CD4-positive, CD25-positive, alpha-beta regulatory T cell (primary cell): ENCODE measurements around the gene OCA2. TPM values are rescaled to one million over a fixed set of nuclear protein-coding genes. Genes with fewer than 3 reads are reported as not detected.

Source experiments
- ATAC-seq, 2 donors: fragments of 150-1000 bp; cut with Tn5 transposase; one replicate each; pipeline ENCODE4 v1.10.0; 2021; ENCODE audit warnings: low read depth in 2 of 2, moderate number of reproducible peaks in 2 of 2, moderate library complexity in 1 of 2
- DNase-seq, 3 donors: peaks; one replicate each; pipeline versions ENCODE4 v3.0.0 to v3.0.0-alpha.2; 2012 to 2022; ENCODE audit warnings: mixed read lengths in 1 of 3
- H3K27ac ChIP-seq: one replicate; pipeline ENCODE4 v1.7.0; 2013; ENCODE audit warnings: mild to moderate bottlenecking, low read length; ENCODE audit not compliant: insufficient read depth, poor library complexity, severe bottlenecking
- H3K27me3 ChIP-seq: one replicate; pipeline ENCODE4 v1.7.0; 2013; ENCODE audit warnings: low read length; ENCODE audit not compliant: control insufficient read depth, insufficient read depth
- H3K36me3 ChIP-seq: one replicate; pipeline ENCODE4 v1.7.0; 2013; ENCODE audit warnings: mild to moderate bottlenecking, low read length, moderate library complexity; ENCODE audit not compliant: control insufficient read depth, insufficient read depth
- H3K4me1 ChIP-seq: 2 replicates; pipeline ENCODE4 v1.7.0; 2013; ENCODE audit warnings: mild to moderate bottlenecking, low read length; ENCODE audit not compliant: insufficient read depth, control insufficient read depth, poor library complexity, severe bottlenecking
- H3K4me3 ChIP-seq: one replicate; pipeline ENCODE4 v1.7.0; 2013; ENCODE audit warnings: low read depth, mild to moderate bottlenecking, low read length, moderate library complexity
- H3K9me3 ChIP-seq, 2 experiments: 1 replicate in 1 of 2; 2 replicates in 1 of 2; pipeline ENCODE4 v1.7.0; 2013; ENCODE audit warnings: low read length in 2 of 2, mild to moderate bottlenecking in 1 of 2, moderate library complexity in 1 of 2; ENCODE audit not compliant: control insufficient read depth in 2 of 2
- H3K27ac Mint-ChIP-seq, 3 donors: one replicate each; pipeline ENCODE4 v1.8.0; 2020 to 2022; ENCODE audit warnings: mild to moderate bottlenecking in 3 of 3, mixed read lengths in 3 of 3, moderate library complexity in 2 of 3
- H3K27me3 Mint-ChIP-seq: one replicate; pipeline ENCODE4 v1.8.0; 2022; ENCODE audit warnings: mild to moderate bottlenecking, mixed read lengths
- H3K36me3 Mint-ChIP-seq: one replicate; pipeline ENCODE4 v1.8.0; 2020; ENCODE audit warnings: mixed read lengths
- H3K4me1 Mint-ChIP-seq, 4 donors: one replicate each; pipeline ENCODE4 v1.8.0; 2020 to 2022; ENCODE audit warnings: mixed read lengths in 4 of 4, mild to moderate bottlenecking in 1 of 4
- H3K4me3 Mint-ChIP-seq, 4 donors: one replicate each; pipeline ENCODE4 v1.8.0; 2020 to 2022; ENCODE audit warnings: mild to moderate bottlenecking in 4 of 4, mixed read lengths in 4 of 4, moderate library complexity in 3 of 4
- H3K9me3 Mint-ChIP-seq, 7 donors: one replicate each; pipeline ENCODE4 v1.8.0; 2020 to 2022; ENCODE audit warnings: mixed read lengths in 7 of 7, mild to moderate bottlenecking in 3 of 7, moderate library complexity in 2 of 7
- polyA plus RNA-seq, 4 donors: library from polyadenylated mRNA; unstranded; fragments of 300-500 nt; fragmentation: Illumina TruSeq; gene quantifications; one replicate each; pipeline ENCODE4 v1.2.3, GENCODE V29; 2021
- total RNA-seq: library from RNA; stranded (reverse); gene quantifications from one replicate; pipeline ENCODE4 v1.2.3, GENCODE V29; 2022

Gene OCA2
- total and polyA plus RNA-seq, 5 donors from 2014 or later = not detected

- ATAC-seq (no peak), DNase-seq (no peak)
- Histone ChIP-seq H3K27ac (no peak overlapping the region), H3K27me3 (no peaks in the 10 kb centered on the region), H3K4me3 (no peak overlapping the region), H3K9me3 (no peaks in the 10 kb centered on the region), H3K4me1 (no peaks in the 10 kb centered on the region), H3K36me3 (no peaks in the 10 kb centered on the region)
- peaks cover 7% of the 10 kb centered on the region for H3K27me3 Mint-ChIP-seq
- no peaks in the 10 kb centered on the region for H3K4me1 Mint-ChIP-seq
- no peaks in the 10 kb centered on the region for H3K36me3 Mint-ChIP-seq
- no peak overlapping the region for H3K4me3 Mint-ChIP-seq
- H3K9me3 Mint-ChIP-seq = peaks cover 0 to 6% (median 4%) of the 10 kb centered on the region in 7 donors
- H3K27ac Mint-ChIP-seq = no peak overlapping the region
These were observed 263.7 kb downstream of the OCA2 start for GRCh38 chr15:27835233-27835939.

GRCh38 chr15:27834684-27835083 lies 264.4 kb downstream of the OCA2 start:
- H3K36me3 Mint-ChIP-seq = no peaks in the 10 kb centered on the region
- no peaks in the 10 kb centered on the region for H3K27me3 ChIP-seq
- H3K4me3 Mint-ChIP-seq = no peak overlapping the region
- no peaks in the 10 kb centered on the region for H3K36me3 ChIP-seq
- peaks cover 7% of the 10 kb centered on the region for H3K27me3 Mint-ChIP-seq
- H3K4me3 ChIP-seq = no peak overlapping the region
- H3K9me3 Mint-ChIP-seq = peaks cover 0 to 6% (median 4%) of the 10 kb centered on the region in 7 donors
- no peak overlapping the region for H3K27ac ChIP-seq
- ATAC-seq (no peak), DNase-seq (no peak)
- H3K4me1 Mint-ChIP-seq = no peaks in the 10 kb centered on the region
- H3K4me1 ChIP-seq = no peaks in the 10 kb centered on the region
- H3K27ac Mint-ChIP-seq = no peak overlapping the region
- H3K9me3 ChIP-seq = no peaks in the 10 kb centered on the region

- Mint-ChIP-seq H3K36me3 (no peaks in the 10 kb centered on the region), H3K4me1 (no peaks in the 10 kb centered on the region), H3K4me3 (no peak overlapping the region), H3K27me3 (peaks cover 7% of the 10 kb centered on the region), H3K9me3 (peaks cover 0 to 6% (median 4%) of the 10 kb centered on the region in 7 donors), H3K27ac (no peak overlapping the region)
- Histone ChIP-seq H3K27ac (no peak overlapping the region), H3K9me3 (no peaks in the 10 kb centered on the region), H3K4me1 (no peaks in the 10 kb centered on the region), H3K36me3 (no peaks in the 10 kb centered on the region), H3K27me3 (no peaks in the 10 kb centered on the region), H3K4me3 (no peak overlapping the region)
- no peak for DNase-seq
- no peak for ATAC-seq
These were observed 265.1 kb downstream of the OCA2 start for GRCh38 chr15:27833974-27834373.

GRCh38 chr15:27833178-27833577 lies 265.9 kb downstream of the OCA2 start:
- ATAC-seq (no peak), DNase-seq (no peak)
- no peak overlapping the region for H3K4me3 ChIP-seq
- H3K4me3 Mint-ChIP-seq = no peak overlapping the region
- H3K36me3 ChIP-seq = no peaks in the 10 kb centered on the region
- no peaks in the 10 kb centered on the region for H3K4me1 Mint-ChIP-seq
- no peaks in the 10 kb centered on the region for H3K36me3 Mint-ChIP-seq
- H3K27me3 Mint-ChIP-seq = peaks cover 4% of the 10 kb centered on the region
- peaks cover 0 to 6% (median 4%) of the 10 kb centered on the region in 7 donors for H3K9me3 Mint-ChIP-seq
- no peak overlapping the region for H3K27ac Mint-ChIP-seq
- no peaks in the 10 kb centered on the region for H3K27me3 ChIP-seq
- no peak overlapping the region for H3K27ac ChIP-seq
- H3K4me1 ChIP-seq = no peaks in the 10 kb centered on the region
- no peaks in the 10 kb centered on the region for H3K9me3 ChIP-seq

GRCh38 chr15:27832237-27832596 lies 266.9 kb downstream of the OCA2 start:
- H3K27me3 Mint-ChIP-seq = no peaks in the 10 kb centered on the region
- H3K4me1 Mint-ChIP-seq = no peaks in the 10 kb centered on the region
- no peak for ATAC-seq
- H3K4me1 ChIP-seq = no peaks in the 10 kb centered on the region
- no peak overlapping the region for H3K4me3 Mint-ChIP-seq
- H3K36me3 ChIP-seq = no peaks in the 10 kb centered on the region
- peaks cover 0 to 6% (median 4%) of the 10 kb centered on the region in 7 donors for H3K9me3 Mint-ChIP-seq
- no peaks in the 10 kb centered on the region for H3K9me3 ChIP-seq
- no peak for DNase-seq
- H3K36me3 Mint-ChIP-seq = no peaks in the 10 kb centered on the region
- H3K27ac Mint-ChIP-seq = no peak overlapping the region
- H3K27ac ChIP-seq = no peak overlapping the region
- no peaks in the 10 kb centered on the region for H3K27me3 ChIP-seq
- no peak overlapping the region for H3K4me3 ChIP-seq

GRCh38 chr15:27831384-27832236 lies 267.5 kb downstream of the OCA2 start:
- Mint-ChIP-seq H3K36me3 (no peaks in the 10 kb centered on the region), H3K27me3 (no peaks in the 10 kb centered on the region), H3K27ac (no peak overlapping the region), H3K4me3 (no peak overlapping the region), H3K4me1 (no peaks in the 10 kb centered on the region), H3K9me3 (peaks cover 0 to 6% (median 4%) of the 10 kb centered on the region in 7 donors)
- Histone ChIP-seq H3K36me3 (no peaks in the 10 kb centered on the region), H3K4me1 (no peaks in the 10 kb centered on the region), H3K27ac (no peak overlapping the region), H3K9me3 (no peaks in the 10 kb centered on the region), H3K4me3 (no peak overlapping the region), H3K27me3 (no peaks in the 10 kb centered on the region)
- DNase-seq (no peak), ATAC-seq (no peak)

GRCh38 chr15:27828746-27829145 lies 270.4 kb downstream of the OCA2 start:
- H3K4me1 Mint-ChIP-seq = no peaks in the 10 kb centered on the region
- no peaks in the 10 kb centered on the region for H3K27me3 Mint-ChIP-seq
- ATAC-seq (no peak), DNase-seq (no peak)
- H3K27ac Mint-ChIP-seq = peak overlapping the region in 1 of 3 donors; percentile 21
- H3K9me3 Mint-ChIP-seq = peaks cover 0 to 3% (median 0%) of the 10 kb centered on the region in 7 donors
- H3K4me3 Mint-ChIP-seq = no peak overlapping the region
- H3K36me3 Mint-ChIP-seq = no peaks in the 10 kb centered on the region
- Histone ChIP-seq H3K4me1 (no peaks in the 10 kb centered on the region), H3K4me3 (no peak overlapping the region), H3K27ac (no peak overlapping the region), H3K27me3 (no peaks in the 10 kb centered on the region), H3K36me3 (no peaks in the 10 kb centered on the region), H3K9me3 (no peaks in the 10 kb centered on the region)
